Measurements from ENCODE around the gene GRID1. TPM values are rescaled to one million over a fixed set of nuclear protein-coding genes. Genes with fewer than 3 reads are reported as not detected.
"Not testable (repeated sequence)": the region's sequence is repeated elsewhere in the genome, so short reads cannot be mapped to it uniquely, and the experiment has no call there.

The GRID1 gene
- total and polyA plus RNA-seq, 5 donors = 0.06 to 1.8 (median 0.29) TPM

DNA sequence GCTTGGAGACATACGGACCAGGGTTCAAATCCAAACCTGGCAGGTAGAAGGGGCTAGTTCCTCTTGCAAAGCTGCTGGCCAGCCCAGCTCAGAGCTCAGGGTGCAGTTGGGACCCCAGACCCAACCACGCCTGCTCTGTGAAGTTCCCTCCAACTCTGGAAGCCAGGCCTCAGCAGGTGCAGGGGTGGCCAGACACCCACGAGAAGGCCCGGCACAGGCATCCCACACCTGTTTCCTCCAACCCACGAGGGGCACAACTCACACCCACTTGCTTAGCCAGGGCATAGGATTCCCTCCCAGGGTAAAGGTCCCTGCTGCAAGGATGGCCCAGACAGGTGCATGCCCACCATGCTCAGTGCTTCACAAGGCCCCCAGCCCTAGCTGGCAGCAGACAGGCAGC lies 262.4 kb downstream of the GRID1 start:
- WGBS = 78% methylated on average over 5 of the region's 5 CpGs
- intact Hi-C loops (cut with DNase I) = no loop called here
- no peaks in the 10 kb centered on the region for H3K27me3 ChIP-seq (ENCODE audit: control insufficient read depth, insufficient read depth)
- no peak overlapping the region for H3K27ac ChIP-seq (ENCODE audit: low read length)
- no peaks in the 10 kb centered on the region for H3K9me3 ChIP-seq (ENCODE audit: control insufficient read depth, low read length)
- H3K4me3 ChIP-seq (ENCODE audit: low read length) = no peak overlapping the region
- no peak for ATAC-seq
- no peak for DNase-seq
- H3K4me1 ChIP-seq (ENCODE audit: control insufficient read depth, insufficient read depth, low read length) = no peaks in the 10 kb centered on the region

DNA sequence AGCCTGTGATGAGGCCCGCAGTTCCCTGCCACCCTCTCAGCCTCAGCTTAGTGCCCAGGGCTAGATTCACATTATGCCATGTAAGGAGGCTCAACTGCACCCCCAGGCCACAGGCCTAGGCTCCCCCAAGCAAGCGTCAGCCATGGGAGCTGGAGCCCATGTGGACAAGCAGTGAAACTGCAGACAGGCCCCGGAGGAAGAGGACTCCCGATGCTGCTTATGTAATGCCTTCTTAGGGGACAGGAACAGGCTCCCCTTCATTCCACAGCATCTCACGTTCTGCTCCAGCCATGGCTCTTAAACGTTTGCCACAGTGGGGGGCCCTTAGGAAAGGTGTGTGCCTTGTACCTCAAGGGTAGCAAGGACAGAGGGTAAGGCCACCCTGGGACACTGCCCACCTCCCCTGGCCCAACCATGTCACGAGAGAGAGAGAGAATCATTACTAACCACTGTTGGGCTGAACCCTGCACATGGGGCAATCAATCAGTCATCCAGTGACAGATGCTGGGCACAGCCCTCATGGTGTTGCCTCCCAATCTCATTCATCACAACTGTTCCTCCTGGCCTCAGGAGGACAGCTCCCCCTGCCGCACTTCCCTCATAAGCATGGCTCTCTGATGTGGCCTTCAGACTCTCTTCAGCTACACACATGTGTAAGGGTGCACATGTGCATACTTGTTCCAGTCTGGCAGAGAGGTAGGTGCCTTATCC lies 263.0 kb downstream of the GRID1 start:
- Histone ChIP-seq H3K27me3 (ENCODE audit: control insufficient read depth, insufficient read depth) (no peaks in the 10 kb centered on the region), H3K4me3 (ENCODE audit: low read length) (no peak overlapping the region), H3K27ac (ENCODE audit: low read length) (no peak overlapping the region), H3K4me1 (ENCODE audit: control insufficient read depth, insufficient read depth, low read length) (no peaks in the 10 kb centered on the region), H3K9me3 (ENCODE audit: control insufficient read depth, low read length) (no peaks in the 10 kb centered on the region)
- ATAC-seq = no peak
- 71% methylated on average over 8 of the region's 8 CpGs for WGBS
- no peak for DNase-seq
- intact Hi-C loops (cut with DNase I) = no loop called here

DNA sequence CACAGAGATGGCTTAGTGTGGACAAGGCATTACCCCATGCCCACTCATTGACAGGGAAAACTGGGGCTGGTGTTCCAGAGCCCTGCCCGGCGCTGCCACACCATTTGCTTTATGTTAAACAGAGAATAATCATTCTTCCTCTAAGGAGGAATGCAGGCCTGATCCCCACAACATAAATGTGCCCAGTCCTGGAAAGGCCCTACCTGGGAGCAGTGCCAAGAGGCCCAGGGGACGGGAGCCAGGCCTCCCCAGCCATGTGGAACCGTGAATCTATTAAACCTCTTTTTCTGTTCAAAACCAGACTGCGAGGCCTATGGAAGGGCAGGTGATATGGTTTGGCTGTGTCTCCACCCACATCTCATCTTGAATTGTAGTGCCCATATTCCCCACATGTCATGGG lies 264.1 kb downstream of the GRID1 start:
- H3K4me1 ChIP-seq (ENCODE audit: control insufficient read depth, insufficient read depth, low read length) = no peaks in the 10 kb centered on the region
- DNase-seq (no peak), ATAC-seq (no peak)
- H3K4me3 ChIP-seq (ENCODE audit: low read length) = no peak overlapping the region
- H3K9me3 ChIP-seq (ENCODE audit: control insufficient read depth, low read length) = no peaks in the 10 kb centered on the region
- H3K27ac ChIP-seq (ENCODE audit: low read length) = no peak overlapping the region
- WGBS = 82% methylated on average over 5 of the region's 5 CpGs
- H3K27me3 ChIP-seq (ENCODE audit: control insufficient read depth, insufficient read depth) = no peaks in the 10 kb centered on the region
- intact Hi-C loops (cut with DNase I) = no loop called here

DNA sequence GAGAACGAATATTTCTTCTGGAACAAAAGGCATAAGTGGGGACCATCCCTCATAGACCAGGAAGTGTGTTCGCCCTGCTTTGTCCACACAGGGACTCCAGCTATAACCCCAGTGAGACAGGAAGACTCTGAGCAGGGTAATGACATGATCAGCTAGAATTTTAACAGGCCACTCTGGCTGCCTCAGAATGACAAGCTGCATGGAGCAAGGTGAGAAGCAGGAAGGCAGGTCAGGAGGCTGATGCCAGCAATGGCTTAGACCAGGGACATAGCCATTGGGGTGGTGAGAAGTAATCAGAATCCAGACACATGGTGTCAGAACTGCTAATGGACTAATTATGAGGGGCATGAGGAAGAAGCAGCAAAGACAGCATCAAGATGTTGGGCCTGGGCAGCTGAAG lies 264.6 kb downstream of the GRID1 start:
- intact Hi-C loops (cut with DNase I) = no loop called here
- ATAC-seq (no peak), DNase-seq (no peak)
- no peaks in the 10 kb centered on the region for H3K27me3 ChIP-seq (ENCODE audit: control insufficient read depth, insufficient read depth)
- H3K4me1 ChIP-seq (ENCODE audit: control insufficient read depth, insufficient read depth, low read length) = no peaks in the 10 kb centered on the region
- no peaks in the 10 kb centered on the region for H3K9me3 ChIP-seq (ENCODE audit: control insufficient read depth, low read length)
- 84% methylated on average over 2 of the region's 2 CpGs for WGBS
- H3K4me3 ChIP-seq (ENCODE audit: low read length) = no peak overlapping the region
- H3K27ac ChIP-seq (ENCODE audit: low read length) = no peak overlapping the region

DNA sequence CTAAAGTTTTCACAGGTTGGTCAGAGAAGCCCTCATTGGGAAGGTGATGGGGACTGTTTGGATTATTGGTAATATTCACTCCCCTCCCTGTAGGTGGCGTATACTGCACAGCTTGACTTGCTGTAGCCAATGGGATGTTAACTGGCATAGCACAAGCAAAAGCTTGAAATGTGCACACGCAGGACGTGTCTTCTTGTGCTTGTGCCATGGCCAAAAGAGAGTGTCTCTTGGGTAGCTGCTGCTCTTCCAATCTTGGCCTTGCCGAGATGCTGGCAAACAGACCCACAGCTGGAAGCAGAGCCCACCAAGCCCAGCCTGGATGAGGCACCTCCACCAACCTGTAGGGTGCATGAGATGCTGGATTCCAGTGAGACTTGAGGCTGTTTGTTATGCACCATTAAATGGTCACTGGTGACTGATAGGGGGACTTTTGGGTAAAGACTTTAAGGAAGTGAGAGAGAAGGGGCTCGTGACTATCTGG lies 266.0 kb downstream of the GRID1 start:
- Histone ChIP-seq H3K9me3 (ENCODE audit: control insufficient read depth, low read length) (no peaks in the 10 kb centered on the region), H3K27ac (ENCODE audit: low read length) (no peak overlapping the region), H3K4me3 (ENCODE audit: low read length) (no peak overlapping the region), H3K4me1 (ENCODE audit: control insufficient read depth, insufficient read depth, low read length) (no peaks in the 10 kb centered on the region), H3K27me3 (ENCODE audit: control insufficient read depth, insufficient read depth) (no peaks in the 10 kb centered on the region)
- intact Hi-C loops (cut with DNase I) = no loop called here
- no peak for ATAC-seq
- DNase-seq = no peak
- 56% methylated on average over 5 of the region's 5 CpGs for WGBS

DNA sequence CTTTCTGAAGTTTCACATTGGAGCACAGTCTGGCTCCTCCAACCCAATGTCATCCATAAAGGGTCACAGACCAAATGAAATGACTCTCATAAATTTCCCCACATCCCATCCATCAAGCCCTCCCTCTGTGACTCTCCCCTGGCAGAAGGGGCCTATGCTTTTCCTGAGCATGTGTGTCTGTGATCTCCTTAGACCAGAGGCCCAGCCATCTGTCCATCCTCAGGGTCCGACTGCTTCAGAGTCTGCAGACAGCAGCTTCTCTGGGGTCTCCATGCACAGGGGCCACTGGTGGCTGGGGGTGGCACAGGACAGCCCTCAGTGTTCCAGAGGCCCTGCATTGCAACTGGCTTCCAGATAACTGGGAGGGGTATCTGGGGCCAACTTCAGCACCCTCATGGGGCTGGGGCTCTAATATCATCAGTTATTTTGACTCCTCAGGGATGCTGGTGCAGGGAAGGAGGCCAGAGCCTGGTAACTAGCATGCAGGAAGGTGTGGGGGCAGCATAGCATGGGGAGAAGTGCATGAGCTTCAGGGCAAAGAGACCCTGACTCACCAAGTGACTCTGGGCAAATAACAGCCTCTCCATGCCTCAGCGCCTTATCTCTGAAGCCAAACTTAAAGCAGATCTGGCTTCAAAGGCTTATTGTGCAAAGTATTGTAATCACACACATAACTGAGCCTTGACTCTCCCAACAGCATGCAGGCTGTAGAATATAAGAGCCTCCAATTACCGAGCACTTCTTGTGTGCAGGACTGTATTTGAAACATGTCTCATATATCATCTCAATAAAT lies 266.9 kb downstream of the GRID1 start:
- Histone ChIP-seq H3K27me3 (ENCODE audit: control insufficient read depth, insufficient read depth) (no peaks in the 10 kb centered on the region), H3K27ac (ENCODE audit: low read length) (no peak overlapping the region), H3K9me3 (ENCODE audit: control insufficient read depth, low read length) (no peaks in the 10 kb centered on the region), H3K4me3 (ENCODE audit: low read length) (no peak overlapping the region), H3K4me1 (ENCODE audit: control insufficient read depth, insufficient read depth, low read length) (no peaks in the 10 kb centered on the region)
- no peak for DNase-seq
- intact Hi-C loops (cut with DNase I) = no loop called here
- 73% methylated on average over 3 of the region's 3 CpGs for WGBS
- ATAC-seq = no peak

DNA sequence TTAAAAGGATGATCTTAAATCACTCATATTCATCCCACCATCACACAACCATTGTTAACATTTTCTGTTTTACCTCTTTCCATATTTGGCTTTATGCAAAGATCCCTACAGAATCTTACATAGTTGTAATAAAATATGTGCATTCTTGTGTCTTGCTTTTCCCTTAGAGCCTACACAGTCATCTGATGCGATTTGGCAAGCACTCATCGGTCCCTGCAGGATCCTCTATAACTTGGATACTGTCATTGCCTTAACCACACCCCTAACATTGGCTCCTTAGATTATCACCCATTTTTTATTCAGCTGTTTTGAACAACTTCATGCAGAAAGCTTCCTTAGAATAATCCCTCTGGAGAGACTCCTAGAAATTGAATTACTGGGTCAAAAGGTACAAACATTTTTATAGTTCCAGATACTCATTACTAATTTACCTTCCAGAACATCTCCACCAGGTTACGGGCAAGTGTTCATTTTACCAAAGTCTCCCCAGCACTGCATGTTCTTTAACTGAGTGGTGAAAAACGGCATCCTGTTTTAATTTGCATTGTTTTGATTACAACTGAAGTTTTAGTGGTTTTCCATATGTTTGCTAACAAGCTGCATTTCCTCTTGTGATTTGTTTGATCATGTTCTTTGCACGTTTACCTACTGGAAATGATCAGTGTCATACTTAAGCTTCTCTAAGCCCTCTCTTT lies 268.3 kb downstream of the GRID1 start:
- 57% methylated on average over 5 of the region's 5 CpGs for WGBS
- DNase-seq = no peak
- intact Hi-C loops (cut with DNase I) = no loop called here
- Histone ChIP-seq H3K4me3 (ENCODE audit: low read length) (no peak overlapping the region), H3K27ac (ENCODE audit: low read length) (no peak overlapping the region), H3K4me1 (ENCODE audit: control insufficient read depth, insufficient read depth, low read length) (no peaks in the 10 kb centered on the region), H3K27me3 (ENCODE audit: control insufficient read depth, insufficient read depth) (no peaks in the 10 kb centered on the region), H3K9me3 (ENCODE audit: control insufficient read depth, low read length) (no peaks in the 10 kb centered on the region)
- ATAC-seq = no peak

DNA sequence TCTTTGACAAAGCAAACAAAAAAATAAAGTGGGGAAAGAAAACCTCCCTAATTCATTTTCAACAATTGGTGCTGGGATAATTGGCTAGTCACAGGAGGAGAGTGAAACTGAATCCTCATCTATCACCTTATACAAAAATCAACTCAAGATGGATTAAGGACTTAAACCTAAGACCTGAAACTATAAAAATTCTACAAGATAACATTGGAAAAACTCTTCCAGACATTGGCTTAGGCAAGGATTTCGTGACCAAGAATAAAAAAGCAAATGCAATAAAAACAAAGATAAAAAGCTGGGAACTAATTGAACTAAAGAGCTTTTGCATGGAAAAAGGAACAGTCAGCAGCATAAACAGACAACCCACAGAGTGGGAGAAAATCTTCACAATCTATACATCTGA lies 271.5 kb downstream of the GRID1 start:
- 59% methylated on average over 1 of the region's 1 CpG for WGBS
- H3K27ac ChIP-seq (ENCODE audit: low read length); H3K9me3 ChIP-seq (ENCODE audit: control insufficient read depth, low read length); intact Hi-C loops (cut with DNase I); H3K4me1 ChIP-seq (ENCODE audit: control insufficient read depth, insufficient read depth, low read length); ATAC-seq; H3K27me3 ChIP-seq (ENCODE audit: control insufficient read depth, insufficient read depth); H3K4me3 ChIP-seq (ENCODE audit: low read length); DNase-seq: not testable (repeated sequence)

DNA sequence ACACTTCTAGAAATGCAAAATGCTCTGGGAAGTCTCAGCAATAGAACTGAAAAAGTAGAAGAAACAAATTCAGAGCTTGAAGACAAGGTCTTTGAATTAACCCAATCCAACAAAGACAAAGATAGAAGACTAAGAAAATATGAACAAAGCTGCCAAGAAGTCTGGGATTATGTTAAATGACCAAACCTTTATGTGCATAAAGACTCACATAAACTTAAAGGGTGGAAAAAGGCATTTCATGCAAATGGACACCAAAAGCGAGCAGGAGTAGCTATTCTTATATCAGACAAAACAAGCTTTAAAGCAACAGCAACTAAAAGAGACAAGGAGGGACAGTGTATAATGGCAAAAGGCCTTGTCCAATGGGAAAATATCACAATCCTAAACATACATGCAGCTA lies 274.3 kb downstream of the GRID1 start:
- H3K4me3 ChIP-seq (ENCODE audit: low read length); ATAC-seq; H3K27ac ChIP-seq (ENCODE audit: low read length); H3K27me3 ChIP-seq (ENCODE audit: control insufficient read depth, insufficient read depth); DNase-seq; H3K4me1 ChIP-seq (ENCODE audit: control insufficient read depth, insufficient read depth, low read length); intact Hi-C loops (cut with DNase I); H3K9me3 ChIP-seq (ENCODE audit: control insufficient read depth, low read length): not testable (repeated sequence)
- WGBS = 80% methylated on average over 1 of the region's 1 CpG

DNA sequence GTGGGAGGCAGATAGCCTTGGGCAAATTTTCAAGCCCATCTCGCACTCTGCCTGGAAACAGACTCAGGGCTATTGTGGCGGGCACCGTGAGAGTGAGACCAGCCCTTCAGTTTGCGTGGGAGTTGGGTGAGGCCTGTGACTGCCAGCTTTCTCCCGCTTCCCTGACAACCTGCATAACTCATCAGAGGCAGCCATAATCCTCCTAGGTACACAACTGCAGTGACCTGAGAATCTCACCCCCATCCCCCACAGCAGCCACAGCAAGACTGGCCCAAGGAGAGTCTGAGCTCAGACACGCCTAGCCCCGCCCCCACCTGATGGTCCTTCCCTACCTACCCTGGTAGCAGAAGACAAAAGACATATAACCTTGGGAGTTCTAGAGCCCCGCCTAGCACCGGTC lies 275.4 kb downstream of the GRID1 start:
- Histone ChIP-seq H3K4me3 (ENCODE audit: low read length) (no peak overlapping the region), H3K27me3 (ENCODE audit: control insufficient read depth, insufficient read depth) (no peaks in the 10 kb centered on the region), H3K4me1 (ENCODE audit: control insufficient read depth, insufficient read depth, low read length) (no peaks in the 10 kb centered on the region), H3K9me3 (ENCODE audit: control insufficient read depth, low read length) (no peaks in the 10 kb centered on the region), H3K27ac (ENCODE audit: low read length) (no peak overlapping the region)
- ATAC-seq = no peak
- intact Hi-C loops (cut with DNase I) = no loop called here
- WGBS = 85% methylated on average over 9 of the region's 9 CpGs
- DNase-seq = no peak

DNA sequence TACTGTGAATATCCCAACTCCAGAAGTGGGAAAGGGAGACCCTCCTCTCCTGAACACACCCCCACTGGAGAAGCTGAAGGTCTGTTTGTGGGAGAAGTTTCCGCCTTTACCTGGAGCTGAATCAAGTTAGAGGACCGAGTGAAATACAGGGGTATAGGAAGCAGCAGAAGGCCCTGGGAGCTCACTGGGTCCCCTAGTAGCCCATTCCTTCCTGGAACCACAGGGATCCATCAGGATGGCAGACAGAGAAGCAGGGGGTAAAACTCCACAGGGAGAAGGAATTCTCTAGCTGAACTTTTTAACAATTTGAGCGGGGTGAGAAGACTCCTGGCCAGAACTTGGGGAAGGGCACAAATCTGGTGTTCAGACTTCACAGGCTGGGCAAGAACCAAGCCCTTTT lies 275.8 kb downstream of the GRID1 start:
- WGBS = 80% methylated on average over 3 of the region's 3 CpGs
- H3K27me3 ChIP-seq (ENCODE audit: control insufficient read depth, insufficient read depth) = no peaks in the 10 kb centered on the region
- H3K4me1 ChIP-seq (ENCODE audit: control insufficient read depth, insufficient read depth, low read length) = no peaks in the 10 kb centered on the region
- no peak overlapping the region for H3K27ac ChIP-seq (ENCODE audit: low read length)
- H3K9me3 ChIP-seq (ENCODE audit: control insufficient read depth, low read length) = no peaks in the 10 kb centered on the region
- ATAC-seq (no peak), DNase-seq (no peak)
- H3K4me3 ChIP-seq (ENCODE audit: low read length) = no peak overlapping the region
- intact Hi-C loops (cut with DNase I) = no loop called here
